HG02571 (cell line): Measurements from ENCODE around the gene OR2Y1.
"Not testable (repeated sequence)": the region's sequence is repeated elsewhere in the genome, so short reads cannot be mapped to it uniquely, and the experiment has no call there.

Experiments
- ATAC-seq: cut with Tn5 transposase; IDR thresholded peaks from one replicate; pipeline ENCODE4 v1.9.1; 2021; ENCODE audit warnings: mild to moderate bottlenecking, moderate library complexity; ENCODE audit not compliant: unreplicated experiment

Gene OR2Y1, protein sequence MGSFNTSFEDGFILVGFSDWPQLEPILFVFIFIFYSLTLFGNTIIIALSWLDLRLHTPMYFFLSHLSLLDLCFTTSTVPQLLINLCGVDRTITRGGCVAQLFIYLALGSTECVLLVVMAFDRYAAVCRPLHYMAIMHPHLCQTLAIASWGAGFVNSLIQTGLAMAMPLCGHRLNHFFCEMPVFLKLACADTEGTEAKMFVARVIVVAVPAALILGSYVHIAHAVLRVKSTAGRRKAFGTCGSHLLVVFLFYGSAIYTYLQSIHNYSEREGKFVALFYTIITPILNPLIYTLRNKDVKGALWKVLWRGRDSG

DNA sequence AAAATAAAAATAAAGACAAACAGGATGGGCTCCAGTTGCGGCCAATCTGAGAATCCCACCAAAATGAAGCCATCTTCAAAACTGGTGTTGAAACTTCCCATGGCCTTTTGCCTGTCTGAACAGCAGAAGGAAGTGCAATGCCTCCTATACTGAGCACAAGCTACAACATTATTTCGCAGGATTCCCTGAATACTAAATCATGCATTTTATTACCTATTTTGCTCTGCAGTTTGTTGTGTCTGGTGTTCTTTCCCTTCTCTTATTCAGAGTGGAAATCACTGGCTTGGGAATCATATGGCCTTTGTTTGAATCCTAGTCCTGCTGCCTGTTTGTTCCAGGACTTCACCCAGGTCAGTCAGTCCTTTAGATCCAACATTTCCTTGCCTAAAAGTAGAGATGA, at the start of gene OR2Y1:
TSS of gene OR2Y1 (minus strand) at position 101 of the 400 bp plus-strand sequence. CDS start at position 101, 0 bp downstream.
- ATAC-seq, result no peak

DNA sequence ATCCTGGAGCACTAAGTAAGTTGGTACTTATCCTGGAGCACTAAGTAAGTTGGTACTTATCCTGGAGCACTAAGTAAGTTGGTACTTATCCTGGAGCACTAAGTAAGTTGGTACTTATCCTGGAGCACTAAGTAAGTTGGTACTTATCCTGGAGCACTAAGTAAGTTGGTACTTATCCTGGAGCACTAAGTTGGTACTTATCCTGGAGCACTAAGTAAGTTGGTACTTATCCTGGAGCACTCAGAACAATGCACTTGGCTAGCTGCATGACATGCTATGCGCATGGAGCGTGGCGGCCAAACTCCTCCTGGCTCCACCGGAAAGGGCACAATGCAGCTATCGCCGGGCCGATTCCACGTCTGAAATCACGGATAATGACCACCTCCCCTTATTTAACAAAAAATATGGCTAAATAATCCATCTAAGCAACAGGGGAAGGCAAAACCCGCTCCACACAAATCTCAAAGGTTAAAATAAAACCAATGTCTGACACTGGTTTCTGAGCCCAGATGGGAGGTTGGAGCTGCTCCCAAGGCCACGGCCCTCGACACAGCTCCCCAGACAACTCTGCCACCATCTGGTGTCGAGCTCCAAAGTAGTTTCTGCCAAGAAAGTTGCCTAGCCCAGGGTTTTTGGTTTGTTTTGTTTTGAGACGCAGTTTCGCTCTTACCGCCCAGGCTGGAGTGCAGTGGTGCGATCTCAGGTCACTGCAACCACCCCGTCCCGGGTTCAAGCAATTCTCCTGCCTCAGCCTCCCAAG, 49.0 kb upstream of the OR2Y1 start:
- not testable (repeated sequence) for ATAC-seq

GRCh38 chr5:180787711-180788431, 48.0 kb upstream of the OR2Y1 start:
- ATAC-seq, result no peak

GRCh38 chr5:180786531-180787398, 46.9 kb upstream of the OR2Y1 start:
- ATAC-seq, result no peak

- no peak for ATAC-seq
Measured at GRCh38 chr5:180785794-180786221, 46.0 kb upstream of the OR2Y1 start.

DNA sequence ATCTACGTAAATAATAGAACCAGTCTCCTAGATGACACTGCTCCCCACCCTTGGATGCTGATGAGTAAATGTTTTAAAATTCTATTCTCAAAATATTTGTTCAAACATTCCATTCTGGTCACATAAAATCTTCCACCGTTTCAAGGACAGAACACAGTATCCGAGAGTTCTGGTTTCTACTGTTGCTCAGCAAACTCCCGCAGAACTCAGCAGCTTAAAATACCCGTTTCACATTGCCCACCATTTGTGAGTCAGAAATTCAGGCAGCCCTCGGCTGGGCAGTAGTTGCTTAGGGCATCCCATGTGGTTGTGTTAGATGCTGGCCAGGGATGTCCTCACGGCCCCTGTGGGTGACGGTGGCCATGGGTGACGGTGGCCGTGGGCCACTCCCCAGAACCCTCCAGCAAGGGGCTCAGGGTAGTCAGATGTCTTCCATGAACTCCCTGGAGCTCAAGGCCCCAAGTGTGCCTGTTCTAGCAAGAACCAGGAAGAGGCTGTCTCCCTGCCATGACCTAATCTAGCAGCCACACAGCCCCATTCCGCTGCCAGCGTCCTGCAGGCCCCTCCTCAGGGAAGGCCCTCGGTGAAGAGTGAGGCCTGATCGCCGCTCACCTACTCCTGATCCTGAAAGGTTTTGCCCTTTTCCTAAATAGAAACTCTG, 45.4 kb upstream of the OR2Y1 start:
- no peak for ATAC-seq

DNA sequence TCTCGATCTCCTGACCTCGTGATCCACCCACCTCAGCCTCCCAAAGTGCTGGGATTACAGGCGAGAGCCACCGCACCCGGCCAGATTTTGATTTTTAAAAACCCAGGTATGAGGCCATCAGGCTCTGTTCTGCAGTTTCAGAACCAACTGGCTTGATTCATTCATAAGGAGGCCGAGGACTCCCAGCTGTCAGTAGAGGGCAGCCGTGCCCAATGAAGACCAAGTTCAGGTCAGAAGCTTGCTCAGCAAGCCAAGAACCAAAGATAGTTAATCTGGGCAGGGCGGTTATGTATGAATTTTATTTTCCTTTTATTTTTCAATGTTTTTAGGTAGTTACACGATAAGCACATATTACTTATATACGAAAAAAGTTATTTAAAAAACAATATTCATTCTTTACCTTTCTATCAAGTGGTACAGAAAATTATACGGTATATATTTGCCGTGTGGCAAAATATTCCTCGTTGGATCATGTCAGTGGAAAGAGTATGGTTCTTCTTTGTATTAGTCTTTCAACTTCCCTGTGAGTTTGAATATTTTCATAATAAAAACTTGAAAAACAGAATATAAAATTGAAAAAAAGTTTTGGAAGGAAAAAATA, 44.7 kb upstream of the OR2Y1 start:
- no peak for ATAC-seq

DNA sequence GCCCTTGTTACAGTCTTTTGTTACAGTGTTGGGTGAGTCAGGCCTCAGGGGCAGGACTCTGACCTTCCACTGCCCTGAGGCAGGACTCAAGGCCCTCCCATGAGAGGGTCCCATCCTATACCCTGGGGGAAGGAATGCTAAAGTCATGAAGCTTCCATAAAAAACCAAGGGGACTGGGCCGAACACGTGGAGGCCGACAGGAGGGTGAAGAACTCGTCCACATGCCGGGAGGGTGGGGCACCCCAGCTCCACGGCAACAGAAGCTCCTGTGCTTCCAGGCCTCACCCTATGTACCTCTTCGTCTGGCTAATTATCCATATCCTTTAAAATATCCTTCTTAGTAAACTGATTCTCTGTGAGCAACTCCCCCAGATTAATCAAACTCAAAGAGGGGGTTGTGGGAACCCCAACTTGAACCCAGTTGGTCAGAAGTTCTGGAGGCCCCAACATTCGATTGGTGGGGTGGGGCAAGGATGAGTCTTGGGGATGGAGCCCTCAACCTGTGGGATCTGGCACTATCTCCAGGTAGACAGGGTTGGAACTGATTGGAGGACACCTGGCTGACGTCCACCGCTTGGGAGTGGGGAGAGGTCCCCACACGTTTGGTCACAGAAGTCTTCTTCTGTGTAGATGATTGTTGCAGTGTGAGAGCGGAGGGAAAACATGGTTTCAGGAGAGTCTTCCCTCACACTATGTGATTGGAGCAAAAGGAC, 43.6 kb upstream of the OR2Y1 start:
- ATAC-seq, result no peak

DNA sequence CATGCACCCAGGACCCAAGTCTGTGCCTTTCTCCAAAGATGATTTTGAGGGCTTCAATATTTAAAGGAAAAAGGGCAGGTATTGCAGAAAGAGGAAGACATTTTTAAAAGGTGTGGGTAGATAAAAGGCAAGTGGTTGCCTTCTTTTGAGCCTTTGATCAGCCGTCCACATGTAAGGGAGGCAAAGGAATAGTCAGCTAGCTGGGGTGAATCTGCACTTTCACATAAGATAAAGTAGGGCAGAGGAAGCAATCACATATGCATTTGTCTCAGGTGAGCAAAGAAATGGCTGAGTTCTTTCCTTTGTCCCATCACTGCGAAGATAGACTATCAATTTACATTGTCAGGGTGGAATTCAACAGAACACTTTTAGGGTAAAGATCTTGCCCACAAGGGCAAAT, 42.9 kb upstream of the OR2Y1 start:
- ATAC-seq, result no peak

DNA sequence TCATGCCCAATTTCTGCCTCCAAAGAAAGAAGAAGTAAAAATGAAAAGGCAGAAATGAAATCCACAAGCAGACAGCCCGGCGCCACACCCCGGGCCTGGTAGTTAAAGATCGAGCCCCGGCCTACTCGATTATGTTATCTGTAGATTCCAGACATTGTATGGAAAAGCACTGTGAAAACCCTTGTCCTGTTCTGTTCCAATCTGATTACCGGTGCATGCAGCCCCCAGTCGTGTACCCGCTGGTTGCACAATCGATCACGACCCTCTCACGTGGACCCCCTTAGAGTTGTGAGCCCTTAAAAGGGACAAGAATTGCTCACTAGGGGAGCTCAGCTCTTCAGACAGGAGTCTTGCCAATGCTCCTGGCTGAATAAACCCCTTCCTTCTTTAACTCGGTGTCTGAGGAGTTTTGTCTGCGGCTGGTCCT, 42.1 kb upstream of the OR2Y1 start:
- not testable (repeated sequence) for ATAC-seq

GRCh38 chr5:180779985-180780610, 40.2 kb upstream of the OR2Y1 start:
- no peak for ATAC-seq

DNA sequence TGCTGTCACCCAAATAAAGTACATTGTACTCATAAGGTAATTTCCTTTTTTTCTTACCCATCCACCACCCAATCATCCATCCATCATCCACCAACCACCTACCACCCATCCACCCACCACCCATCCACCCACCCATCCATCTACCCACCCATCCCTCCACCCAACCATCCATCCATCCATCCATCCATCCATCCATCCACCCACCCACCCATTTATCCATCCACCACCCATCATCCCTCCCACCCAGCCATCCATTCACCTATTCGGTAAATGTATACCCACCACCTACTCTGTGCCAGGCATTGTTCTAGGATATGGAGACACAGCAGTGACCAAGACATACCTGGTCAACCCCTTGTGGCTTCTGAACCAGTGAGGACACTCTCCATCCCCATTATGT, 37.6 kb upstream of the OR2Y1 start:
- no peak for ATAC-seq

GRCh38 chr5:180776376-180776775, 36.5 kb upstream of the OR2Y1 start:
- no peak for ATAC-seq

- ATAC-seq, result no peak
Measured at GRCh38 chr5:180775624-180776023, 35.8 kb upstream of the OR2Y1 start.

DNA sequence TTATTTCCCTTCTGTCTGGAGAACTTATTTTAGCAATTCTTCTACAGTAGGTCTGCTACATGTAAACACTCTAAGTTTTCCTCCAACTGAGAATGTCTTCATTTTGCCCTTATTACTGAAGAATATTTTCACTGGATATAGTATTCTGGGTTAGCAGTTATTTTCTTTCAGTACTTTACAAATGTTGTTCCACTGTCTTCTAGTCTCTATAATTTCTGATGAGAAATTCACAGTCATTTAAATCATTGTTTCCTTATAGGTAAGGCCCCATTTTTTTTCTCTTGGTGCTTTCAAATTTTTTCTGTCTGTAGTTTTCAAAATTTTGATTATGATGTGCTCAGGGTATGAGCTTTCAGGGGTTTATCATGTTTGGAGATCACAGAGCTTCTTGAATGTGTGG, 32.0 kb upstream of the OR2Y1 start:
- no peak for ATAC-seq

- ATAC-seq, result no peak
Measured at GRCh38 chr5:180769821-180770220, 30.0 kb upstream of the OR2Y1 start.

DNA sequence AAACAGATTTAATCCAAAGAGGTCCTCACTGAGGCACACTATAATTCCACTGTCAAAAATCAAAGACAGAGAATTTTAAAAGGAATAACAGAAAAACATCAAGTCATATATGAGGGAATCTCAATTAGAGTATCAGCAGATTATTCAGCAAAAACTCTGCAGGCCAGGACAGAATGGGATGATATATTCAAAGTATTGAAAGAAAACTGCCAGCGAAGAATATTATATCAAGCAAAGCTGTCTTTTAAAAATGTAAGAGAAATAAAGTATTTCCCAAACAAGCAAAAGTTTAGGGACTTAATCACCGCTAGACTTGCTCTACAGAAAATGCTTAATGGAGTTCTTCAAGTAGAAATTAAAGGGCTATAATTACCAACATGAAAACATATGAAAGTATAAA, 15.7 kb upstream of the OR2Y1 start:
- ATAC-seq, result no peak

- no peak for ATAC-seq
Measured at GRCh38 chr5:180744253-180744652, 4.4 kb upstream of the OR2Y1 start.

GRCh38 chr5:180742727-180743126, 2.9 kb upstream of the OR2Y1 start:
- ATAC-seq, result no peak
